ENCODE measurements around the gene MLLT10.
A peak's percentile ranks its signal among the peaks of the same experiment; 100 is the strongest.

Gene MLLT10

GRCh38 chr10:21740989-21741388, 207.0 kb downstream of the MLLT10 start:
- DNase-seq (ENCODE audit: low spot score): peak; percentile 65

DNA sequence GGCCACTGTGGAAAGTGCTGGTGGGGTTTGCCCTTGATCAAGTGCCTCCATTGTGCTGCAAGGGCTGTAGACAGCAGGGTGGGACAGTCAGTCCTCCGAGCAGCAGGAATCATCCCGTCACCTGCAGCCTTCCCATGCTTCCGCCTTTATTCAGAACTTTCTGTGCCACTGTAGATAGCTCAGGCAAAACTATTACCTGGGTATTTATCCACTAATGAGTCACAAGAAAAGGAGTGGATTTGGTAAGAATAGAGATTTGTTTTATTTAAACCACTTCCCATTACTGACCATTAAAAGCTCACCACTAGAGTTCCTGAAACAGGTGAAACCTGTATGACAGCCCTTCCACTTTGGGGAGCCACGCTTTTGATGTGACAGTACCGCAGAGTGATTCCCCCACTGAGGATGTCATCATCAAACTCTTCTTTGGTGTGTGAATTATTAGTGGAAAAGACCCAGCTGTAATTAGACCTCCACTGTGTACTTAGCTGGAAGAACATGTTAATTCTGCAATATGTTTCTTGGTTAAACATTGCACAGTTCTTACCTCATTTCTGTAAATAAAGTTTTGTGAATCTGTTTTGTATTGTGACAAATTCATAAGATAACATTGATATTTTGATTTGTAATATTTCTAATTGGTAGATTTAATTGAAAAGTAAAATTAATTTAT, 208.8 kb downstream of the MLLT10 start:
- no peak for DNase-seq (ENCODE audit: low spot score)

GRCh38 chr10:21744223-21744622, 210.2 kb downstream of the MLLT10 start:
- no peak for DNase-seq (ENCODE audit: low spot score)

DNA sequence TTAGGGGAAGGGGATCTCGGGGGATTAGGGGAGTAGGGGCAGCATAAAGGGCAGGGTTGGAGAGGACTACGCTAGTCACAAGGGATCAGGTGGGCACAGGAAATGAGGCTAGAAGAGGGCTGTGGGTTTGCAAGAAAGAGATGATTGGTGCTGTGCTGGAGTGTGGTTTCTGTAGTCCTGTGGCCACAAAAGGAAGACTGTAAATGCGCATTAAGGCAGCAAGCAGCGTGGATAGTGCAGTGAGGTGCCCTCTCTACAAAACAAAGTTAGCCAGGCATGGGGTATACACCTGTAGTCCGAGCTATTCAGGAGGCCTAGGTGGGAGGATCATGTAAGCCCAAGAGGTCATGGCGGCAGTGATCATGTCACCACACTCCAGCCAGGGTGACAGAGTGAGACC, 212.1 kb downstream of the MLLT10 start:
- peak; percentile 11 for DNase-seq (ENCODE audit: low spot score)

- no peak for DNase-seq (ENCODE audit: low spot score)
These were observed 213.8 kb downstream of the MLLT10 start for GRCh38 chr10:21747809-21748208.

DNA sequence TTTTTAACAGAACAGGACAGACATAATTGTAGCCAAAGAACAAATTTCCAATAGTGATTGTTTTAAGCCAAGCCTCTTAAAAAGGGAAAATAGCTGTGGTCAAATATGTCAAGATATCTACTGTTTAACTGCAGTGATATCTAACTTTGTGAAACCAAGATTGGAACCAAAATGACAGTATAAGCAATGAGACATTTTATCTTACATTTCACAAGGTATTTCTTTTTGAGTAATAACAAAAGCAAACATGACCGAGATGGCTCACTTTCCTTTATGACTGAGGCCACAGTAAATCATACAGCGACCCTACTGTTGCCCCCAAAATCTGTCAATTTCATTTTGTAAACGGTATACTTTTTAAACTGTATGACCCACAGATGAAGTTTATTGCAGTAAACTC, 215.8 kb downstream of the MLLT10 start:
- DNase-seq (ENCODE audit: low spot score): no peak

GRCh38 chr10:21750424-21750823, 216.4 kb downstream of the MLLT10 start:
- no peak for DNase-seq (ENCODE audit: low spot score)

DNA sequence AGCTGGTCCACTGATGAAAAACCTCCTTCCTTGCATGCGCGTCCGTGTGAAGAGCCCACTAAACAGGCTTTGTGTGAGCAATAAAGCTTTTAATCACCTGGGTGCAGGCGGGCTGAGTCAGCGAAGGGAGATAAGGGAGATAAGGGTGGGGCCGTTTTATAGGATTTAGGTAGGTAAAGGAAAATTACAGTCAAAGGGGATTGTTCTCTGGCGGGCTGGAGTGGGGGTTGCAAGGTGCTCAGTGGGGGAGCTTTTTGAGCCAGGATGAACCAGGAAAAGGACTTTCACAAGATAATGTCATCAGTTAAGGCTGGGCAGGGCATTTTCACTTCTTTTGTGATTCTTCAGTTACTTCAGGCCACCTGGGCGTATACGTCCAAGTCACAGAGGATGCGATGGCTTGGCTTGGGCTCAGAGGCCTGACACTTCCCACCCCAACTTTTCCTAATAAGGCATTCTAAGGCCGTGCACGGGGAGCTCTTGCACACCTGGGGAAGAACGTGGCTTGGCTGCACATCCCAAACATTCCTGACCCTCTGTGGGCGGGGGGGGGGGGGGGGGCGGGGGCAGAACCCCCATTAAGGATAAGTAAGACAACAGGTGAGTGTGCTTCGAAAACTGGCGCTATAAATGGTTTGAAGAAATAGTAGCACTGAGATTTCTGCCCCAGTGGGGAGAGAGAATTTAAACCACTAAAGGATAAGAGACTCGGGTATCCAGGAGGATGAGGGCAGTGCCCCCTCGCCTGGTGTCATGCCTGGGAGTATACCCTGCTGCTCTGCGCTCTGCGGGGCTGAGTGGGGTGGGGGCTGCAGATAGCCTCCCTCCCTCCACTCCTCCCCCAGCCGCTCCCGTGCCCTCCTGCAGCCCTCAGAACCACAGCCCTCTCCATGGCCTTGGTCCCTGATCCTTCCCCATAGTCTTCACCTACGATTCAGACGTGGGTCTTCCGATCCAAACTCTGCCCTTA, 217.6 kb downstream of the MLLT10 start:
- no peak for DNase-seq (ENCODE audit: low spot score)

DNA sequence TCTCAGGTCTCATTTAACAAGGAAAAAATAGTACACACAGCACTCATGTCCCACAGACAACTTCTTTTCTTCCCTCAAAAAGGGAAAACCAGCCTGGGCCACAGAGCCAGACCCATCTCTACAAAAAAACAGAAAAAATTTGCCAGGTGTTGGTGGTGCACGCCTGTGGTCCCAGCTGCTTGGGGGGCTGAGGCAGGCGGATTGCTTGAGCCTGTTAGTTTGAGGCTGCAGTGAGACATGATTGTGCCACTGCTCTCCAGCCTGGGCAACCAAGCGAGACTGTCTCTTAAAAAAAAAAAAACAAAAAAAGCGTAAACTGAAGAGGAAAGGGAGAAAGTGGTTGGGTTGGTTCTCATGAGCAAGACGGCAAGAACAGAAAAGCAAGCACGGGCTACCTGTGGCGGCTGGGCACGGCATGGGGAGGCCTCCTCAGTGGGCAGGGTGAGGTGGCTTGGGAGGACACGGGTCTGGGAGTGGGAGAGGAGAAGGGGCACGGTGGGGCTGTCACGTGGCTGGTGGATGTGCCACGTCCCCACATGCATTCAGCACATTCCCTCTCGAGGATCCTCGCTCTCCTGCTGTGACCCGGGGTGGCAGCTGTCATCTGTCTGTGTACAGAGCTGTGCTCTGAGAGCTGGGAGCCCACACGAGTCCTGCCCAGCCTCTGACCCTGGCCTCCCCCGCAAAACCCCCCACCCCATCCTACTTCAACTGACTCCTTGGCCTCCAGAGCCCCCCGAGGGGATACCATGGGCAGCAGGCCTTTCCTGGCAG, 219.7 kb downstream of the MLLT10 start:
- no peak for DNase-seq (ENCODE audit: low spot score)

DNA sequence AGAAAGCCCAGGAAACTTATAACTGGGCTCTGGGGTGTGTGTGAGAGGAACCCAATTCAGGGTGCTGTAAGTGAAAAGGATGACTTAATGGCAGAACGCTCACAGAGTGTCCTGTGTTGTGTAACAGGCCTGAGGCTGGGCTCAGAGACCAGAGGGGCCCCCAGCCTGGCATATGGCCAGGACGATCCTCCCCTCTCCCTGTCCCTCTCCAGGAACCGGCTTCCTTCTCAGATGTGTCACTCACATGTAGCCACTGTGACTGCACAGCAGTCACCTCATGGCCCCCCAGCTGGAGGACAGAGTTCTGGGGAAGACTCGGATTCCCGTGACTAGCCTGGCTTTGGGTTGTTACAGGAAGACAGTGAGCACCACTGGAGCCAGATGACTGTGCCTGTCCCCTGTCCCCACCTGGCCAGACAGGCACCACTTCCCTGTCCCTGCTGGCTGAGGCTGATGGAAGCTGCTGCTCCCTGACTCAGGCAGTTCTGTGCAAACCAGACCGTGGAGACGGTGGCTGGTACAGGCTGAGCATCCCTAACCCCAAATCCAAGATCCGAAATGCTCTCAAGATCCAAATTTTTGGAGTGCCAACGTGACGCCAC, 220.5 kb downstream of the MLLT10 start:
- DNase-seq (ENCODE audit: low spot score): no peak

DNA sequence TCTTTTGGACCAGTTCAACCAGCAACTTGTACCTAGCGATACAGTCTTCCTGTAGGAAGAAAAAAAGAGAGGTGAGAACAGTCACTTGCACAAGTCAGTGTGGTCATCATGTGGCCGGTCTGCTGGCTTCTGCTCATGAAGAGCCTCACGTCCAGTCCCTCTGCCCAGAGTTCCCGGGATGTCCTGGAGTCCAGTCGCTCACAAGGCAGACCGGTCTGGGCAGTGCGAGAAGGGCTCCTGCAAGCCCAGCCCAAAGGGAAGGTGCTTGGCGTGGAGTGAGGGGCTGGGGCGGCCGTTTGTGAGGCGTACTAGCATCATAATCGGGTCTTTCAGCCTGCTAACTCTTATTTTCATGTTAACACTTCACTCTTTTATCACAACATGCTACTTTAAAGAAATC, 222.7 kb downstream of the MLLT10 start:
- no peak for DNase-seq (ENCODE audit: low spot score)

- no peak for DNase-seq (ENCODE audit: low spot score)
These were observed 223.3 kb downstream of the MLLT10 start for GRCh38 chr10:21757185-21757901.

GRCh38 chr10:21758239-21758638, 224.2 kb downstream of the MLLT10 start:
- DNase-seq (ENCODE audit: low spot score): no peak

- DNase-seq (ENCODE audit: low spot score): no peak
These were observed 224.7 kb downstream of the MLLT10 start for GRCh38 chr10:21758696-21759095.

- no peak for DNase-seq (ENCODE audit: low spot score)
These were observed 225.2 kb downstream of the MLLT10 start for GRCh38 chr10:21759232-21759631.

DNA sequence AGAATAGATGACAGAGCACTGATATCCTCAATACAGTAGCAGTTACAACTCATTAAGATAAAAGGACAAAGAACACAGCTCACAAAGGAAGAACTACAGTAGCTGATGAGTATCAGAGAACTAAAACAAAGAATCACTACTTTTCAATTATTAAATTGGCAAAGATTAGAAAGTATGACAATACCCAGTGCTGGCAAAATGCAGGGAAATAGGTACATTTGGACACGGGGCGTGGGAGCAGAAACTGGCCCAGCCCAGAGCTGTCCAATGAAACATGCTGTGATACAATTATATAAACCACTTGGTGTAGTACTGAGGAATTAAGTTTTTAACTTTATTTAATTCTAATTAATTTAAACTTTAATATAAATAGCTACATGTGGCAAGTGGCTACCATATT, 226.3 kb downstream of the MLLT10 start:
- DNase-seq (ENCODE audit: low spot score): no peak

- DNase-seq (ENCODE audit: low spot score): peak; percentile 18
These were observed 230.6 kb downstream of the MLLT10 start for GRCh38 chr10:21764466-21765189.

- DNase-seq (ENCODE audit: low spot score): no peak
These were observed 235.0 kb downstream of the MLLT10 start for GRCh38 chr10:21769041-21769440.

DNA sequence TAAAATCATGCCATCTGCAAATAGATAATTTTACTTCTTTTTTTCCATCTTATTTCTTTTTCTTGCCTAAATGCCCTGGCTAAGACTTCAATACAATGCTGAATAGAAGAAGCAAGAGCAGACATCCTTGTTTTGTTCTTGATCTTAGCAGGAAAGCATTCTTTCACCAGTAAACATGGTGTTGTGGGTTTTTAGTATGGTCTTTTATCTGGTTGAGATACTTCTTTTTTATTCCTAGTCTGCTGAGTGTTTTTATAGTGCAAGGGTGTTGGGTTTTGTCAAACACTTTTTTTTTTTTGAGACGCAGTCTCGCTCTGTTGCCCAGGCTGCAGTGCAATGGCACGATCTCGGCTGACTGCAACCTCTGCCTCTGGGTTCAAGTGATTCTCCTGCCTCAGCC, 237.2 kb downstream of the MLLT10 start:
- no peak for DNase-seq (ENCODE audit: low spot score)

GRCh38 chr10:21776883-21777282, 242.9 kb downstream of the MLLT10 start:
- DNase-seq (ENCODE audit: low spot score): no peak

DNA sequence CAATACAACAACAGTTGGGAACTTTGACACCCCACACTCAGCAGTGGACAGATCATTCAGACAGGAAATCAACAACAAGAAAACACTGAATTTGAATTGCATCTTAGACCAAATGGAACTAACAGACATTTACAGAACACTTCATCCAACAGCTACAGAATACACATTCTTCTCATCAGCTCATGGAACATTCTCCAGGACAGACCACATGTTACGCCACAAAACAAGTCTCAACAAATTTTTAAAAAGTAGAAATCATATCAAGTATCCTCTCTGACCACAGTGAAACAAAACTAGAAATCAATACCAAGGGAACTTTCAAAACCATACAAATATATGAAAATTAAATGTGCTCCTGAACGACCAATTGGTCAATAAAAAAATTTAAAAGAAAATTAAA, 257.2 kb downstream of the MLLT10 start:
- DNase-seq (ENCODE audit: low spot score): no peak
